GM12892 (cell line): ENCODE data around the gene TBC1D4.
"Not testable (repeated sequence)": the region's sequence is repeated elsewhere in the genome, so short reads cannot be mapped to it uniquely, and the experiment has no call there.

Experiments
- POLR2A ChIP-seq: IDR thresholded peaks from 2 replicates; pipeline ENCODE4 v1.6.1; 2011; ENCODE audit warnings: low read depth, low read length, control low read depth
- POLR2AphosphoS5 ChIP-seq: IDR thresholded peaks from 2 replicates; pipeline ENCODE4 v1.6.1; 2011; ENCODE audit warnings: low read depth, low read length, control low read depth
- TAF1 ChIP-seq: IDR thresholded peaks from 2 replicates; pipeline ENCODE4 v1.6.1; 2011; ENCODE audit warnings: low read depth, mild to moderate bottlenecking, control low read depth, low read length, borderline replicate concordance

DNA sequence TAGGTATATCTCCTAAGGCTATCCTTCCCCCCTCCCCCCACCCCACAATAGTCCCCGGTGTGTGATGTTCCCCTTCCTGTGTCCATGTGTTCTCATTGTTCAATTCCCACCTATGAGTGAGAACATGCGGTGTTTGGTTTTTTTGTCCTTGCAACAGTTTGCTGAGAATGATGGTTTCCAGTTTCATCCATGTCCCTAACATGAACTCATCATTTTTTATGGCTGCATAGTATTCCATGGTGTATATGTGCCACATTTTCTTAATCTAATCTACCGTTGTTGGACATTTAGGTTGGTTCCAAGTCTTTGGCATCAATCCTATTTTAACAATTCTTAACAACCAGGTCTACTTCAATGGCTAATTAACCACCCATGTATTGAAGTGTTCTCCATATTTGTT is 130.4 kb downstream of the TBC1D4 start:
- TF ChIP-seq POLR2A, POLR2AphosphoS5, TAF1: not testable (repeated sequence)
